GM18519 (cell line): ENCODE measurements around the gene CD7.

Experiments used
- ATAC-seq: cut with Tn5 transposase; IDR thresholded peaks from one replicate; pipeline ENCODE4 v1.9.1; 2021; ENCODE audit warnings: mild to moderate bottlenecking, moderate library complexity; ENCODE audit not compliant: unreplicated experiment, low FRiP score

Gene CD7

DNA sequence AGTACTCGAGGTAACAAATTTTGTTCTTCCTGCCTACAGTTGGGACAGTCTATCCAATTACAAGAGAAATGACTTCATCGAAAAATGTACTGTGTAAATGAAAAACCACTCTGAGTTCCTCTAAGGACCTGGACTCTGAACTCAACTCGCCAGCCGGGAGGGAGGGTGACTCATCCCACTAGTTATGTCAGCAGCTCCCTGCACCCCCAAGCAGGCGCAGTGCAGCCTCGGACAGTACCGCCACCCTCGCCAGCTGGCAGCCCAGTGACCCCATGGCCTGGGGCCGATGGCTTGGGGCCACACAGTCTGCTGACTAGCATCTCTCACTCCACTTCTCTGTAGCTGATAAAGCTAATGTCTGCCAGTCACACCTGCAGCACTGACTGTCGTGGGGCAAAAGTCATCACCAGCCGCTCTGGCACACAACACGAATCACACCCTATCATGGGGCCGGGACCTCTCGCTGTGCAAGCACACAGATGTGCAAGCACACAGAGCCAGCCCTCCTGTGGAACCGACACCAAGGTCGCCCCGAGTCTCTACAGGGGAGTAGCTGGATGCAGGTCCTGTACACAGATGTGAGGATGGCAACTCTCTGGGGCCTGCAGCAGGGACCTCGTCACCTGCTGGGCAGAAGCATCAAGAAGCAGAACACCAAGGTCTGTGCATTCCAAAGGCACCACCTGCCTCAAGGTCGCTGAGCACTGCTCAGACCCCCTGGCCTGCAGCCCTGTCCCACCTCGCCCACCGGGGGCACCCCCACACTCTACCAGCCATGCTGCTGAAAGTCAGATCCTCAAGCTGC lies 49.6 kb downstream of the CD7 start:
- no peak for ATAC-seq

DNA sequence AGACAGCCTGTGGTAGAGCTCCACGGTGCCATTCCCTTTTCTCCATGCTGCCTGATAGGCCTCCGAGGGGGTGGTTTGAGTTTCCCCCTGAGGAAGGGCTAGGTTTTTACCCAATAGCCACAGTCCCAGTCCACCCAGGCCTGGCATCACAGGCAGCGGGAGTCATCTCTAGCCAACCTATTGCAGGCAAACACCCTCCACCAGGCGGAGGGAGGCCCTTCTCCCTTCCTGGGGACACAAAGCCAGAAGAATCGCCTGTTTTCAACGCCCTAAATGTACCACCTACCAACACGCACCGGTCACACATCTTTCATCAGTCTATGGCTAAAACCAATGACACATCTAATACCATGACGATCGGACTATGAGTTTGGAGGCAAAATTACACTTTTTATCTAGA lies 51.3 kb downstream of the CD7 start:
- no peak for ATAC-seq
